Activated naive CD8-positive, alpha-beta T cell (primary cell): ENCODE data around the gene TMEM255B.

Experiments
- H3K27ac Mint-ChIP-seq: one replicate; pipeline ENCODE4 v1.8.0; 2021; ENCODE audit warnings: mixed read lengths
- H3K27me3 Mint-ChIP-seq: one replicate; pipeline ENCODE4 v1.8.0; 2021; ENCODE audit warnings: mixed read lengths
- H3K36me3 Mint-ChIP-seq: one replicate; pipeline ENCODE4 v1.8.0; 2021; ENCODE audit warnings: mixed read lengths
- H3K4me1 Mint-ChIP-seq: one replicate; pipeline ENCODE4 v1.8.0; 2021; ENCODE audit warnings: low read depth, mixed read lengths
- H3K4me3 Mint-ChIP-seq: one replicate; pipeline ENCODE4 v1.8.0; 2021; ENCODE audit warnings: mild to moderate bottlenecking, mixed read lengths
- H3K9me3 Mint-ChIP-seq: one replicate; pipeline ENCODE4 v1.8.0; 2021; ENCODE audit warnings: low read depth, mixed read lengths

The TMEM255B gene

DNA sequence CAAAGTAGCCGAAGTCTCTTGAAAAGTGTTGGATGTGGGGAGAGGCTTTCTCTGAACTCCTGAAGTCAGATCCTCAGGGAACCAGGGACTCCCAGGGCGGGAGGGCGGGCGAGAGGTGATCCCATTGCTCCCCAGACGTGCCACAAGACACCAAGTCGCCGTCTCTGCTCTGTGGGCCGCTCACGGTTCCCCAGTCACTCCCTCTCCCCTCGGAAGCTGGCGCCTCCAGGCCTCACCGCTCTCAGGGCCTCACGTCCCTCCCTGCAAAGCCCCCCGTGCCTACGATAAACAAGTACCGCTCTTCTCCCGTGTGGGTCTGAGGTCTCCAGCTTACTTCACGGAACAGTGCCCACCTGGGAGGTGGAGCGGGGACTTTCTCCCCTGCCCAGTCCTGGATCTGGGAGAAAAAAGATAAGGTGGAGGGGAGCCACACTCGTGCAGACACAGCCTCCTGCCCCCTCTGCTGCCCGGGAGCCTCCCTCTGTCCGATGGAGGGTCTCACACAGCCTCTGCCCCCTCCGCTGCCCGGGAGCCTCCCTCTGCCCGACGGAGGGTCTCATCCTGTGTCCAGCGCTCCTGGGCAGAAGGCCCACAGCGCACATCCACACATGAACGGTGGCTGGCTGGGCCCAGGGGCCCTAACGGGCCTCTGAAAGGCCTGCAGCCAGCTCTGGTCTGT lies 54.2 kb downstream of the TMEM255B start:
- H3K27me3 Mint-ChIP-seq, result no peaks in the 10 kb centered on the region
- no peaks in the 10 kb centered on the region for H3K9me3 Mint-ChIP-seq
- peaks cover 14% of the 10 kb centered on the region for H3K4me1 Mint-ChIP-seq
- H3K27ac Mint-ChIP-seq, result no peak overlapping the region
- H3K36me3 Mint-ChIP-seq, result no peaks in the 10 kb centered on the region
- H3K4me3 Mint-ChIP-seq, result no peak overlapping the region

DNA sequence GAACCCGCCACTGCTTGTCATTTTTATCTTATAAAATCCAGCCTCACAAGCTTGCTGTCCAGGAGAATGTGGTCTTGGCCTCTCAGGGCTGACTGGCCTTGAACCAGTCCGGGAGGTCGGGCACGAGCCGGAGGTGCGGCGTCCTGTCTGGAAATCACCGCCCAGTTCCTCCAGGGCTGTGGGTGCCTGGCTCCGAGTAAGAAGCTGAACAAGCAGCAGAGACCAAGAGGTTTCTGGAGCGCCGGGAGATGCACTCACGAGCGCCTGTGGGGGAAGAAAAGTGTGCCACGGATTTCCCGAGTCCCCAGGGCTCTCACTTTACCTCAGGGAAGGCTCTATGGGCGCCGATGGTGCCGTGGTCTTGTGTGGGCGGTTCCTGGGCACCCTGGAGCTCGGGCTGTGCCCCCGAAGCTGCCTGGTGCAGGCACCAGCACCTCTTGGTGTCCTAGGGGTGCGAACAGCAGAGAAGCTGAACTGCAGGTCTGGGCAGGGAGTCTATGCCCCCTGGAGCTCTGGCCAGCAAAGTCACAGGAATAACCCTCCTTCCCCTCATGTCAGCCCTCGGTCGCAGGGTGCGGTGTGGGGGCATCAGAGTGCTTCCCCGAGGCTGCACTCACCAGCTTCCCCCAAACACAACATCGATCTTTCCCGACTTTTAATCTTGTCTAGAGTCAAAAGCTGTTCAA lies 54.9 kb downstream of the TMEM255B start:
- peaks cover 14% of the 10 kb centered on the region for H3K4me1 Mint-ChIP-seq
- no peaks in the 10 kb centered on the region for H3K9me3 Mint-ChIP-seq
- H3K27me3 Mint-ChIP-seq, result no peaks in the 10 kb centered on the region
- no peak overlapping the region for H3K27ac Mint-ChIP-seq
- H3K36me3 Mint-ChIP-seq, result no peaks in the 10 kb centered on the region
- no peak overlapping the region for H3K4me3 Mint-ChIP-seq

- Mint-ChIP-seq H3K27me3 (no peaks in the 10 kb centered on the region), H3K9me3 (no peaks in the 10 kb centered on the region), H3K4me3 (no peak overlapping the region), H3K36me3 (no peaks in the 10 kb centered on the region), H3K4me1 (peaks cover 14% of the 10 kb centered on the region), H3K27ac (no peak overlapping the region)
These were observed 55.4 kb downstream of the TMEM255B start for GRCh38 chr13:113814435-113814821.

DNA sequence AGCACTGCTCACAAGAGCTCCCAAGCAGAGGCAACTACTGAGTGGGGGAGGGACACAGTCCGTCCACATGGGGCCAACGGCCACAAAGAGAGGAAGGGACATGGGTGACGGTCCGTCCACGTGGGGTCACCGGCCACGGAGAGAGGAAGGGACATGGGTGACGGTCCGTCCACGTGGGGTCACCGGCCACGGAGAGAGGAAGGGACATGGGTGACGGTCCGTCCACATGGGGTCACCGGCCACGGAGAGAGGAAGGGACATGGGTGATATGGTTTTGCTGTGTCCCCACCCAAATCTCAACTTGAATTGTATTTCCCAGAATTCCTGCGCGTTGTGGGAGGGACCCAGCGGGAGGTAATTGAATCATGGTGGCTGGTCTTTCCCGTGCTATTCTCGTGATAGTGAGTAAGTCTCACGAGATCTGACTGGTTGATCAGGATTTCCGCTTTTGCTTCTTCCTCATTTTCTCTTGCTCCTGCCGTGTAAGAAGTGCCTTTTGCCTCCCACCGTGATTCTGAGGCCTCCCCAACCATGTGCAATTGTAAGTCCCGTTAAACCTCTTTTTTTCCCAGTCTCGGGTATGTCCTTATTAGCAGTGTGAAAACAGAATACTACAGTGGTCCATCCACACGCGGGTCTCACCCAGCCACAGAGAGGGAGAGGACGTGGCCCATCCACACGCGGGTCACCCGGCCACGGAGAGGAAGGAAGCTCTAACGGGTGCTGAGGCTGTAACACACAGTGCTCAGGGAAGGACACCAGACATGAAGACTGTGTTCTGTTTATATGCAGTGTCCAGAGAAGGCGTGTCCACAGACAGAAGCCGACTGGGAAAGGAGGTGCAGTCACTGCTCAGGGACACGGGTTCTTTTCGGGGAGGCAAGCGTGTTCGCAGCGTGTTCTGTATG lies 56.4 kb downstream of the TMEM255B start:
- H3K4me3 Mint-ChIP-seq, result peak overlapping the region; percentile 92

GRCh38 chr13:113816254-113816929 lies 57.4 kb downstream of the TMEM255B start:
- H3K36me3 Mint-ChIP-seq, result no peaks in the 10 kb centered on the region
- peak overlapping the region; percentile 2 for H3K27ac Mint-ChIP-seq
- peaks cover 14% of the 10 kb centered on the region for H3K4me1 Mint-ChIP-seq
- H3K9me3 Mint-ChIP-seq, result no peaks in the 10 kb centered on the region
- H3K27me3 Mint-ChIP-seq, result no peaks in the 10 kb centered on the region
- peak overlapping the region; percentile 92 for H3K4me3 Mint-ChIP-seq

More for the DNA sequence above, 56.4 kb downstream of the TMEM255B start:
- Mint-ChIP-seq H3K27ac (peak overlapping the region; percentile 82), H3K36me3 (no peaks in the 10 kb centered on the region), H3K9me3 (no peaks in the 10 kb centered on the region), H3K27me3 (no peaks in the 10 kb centered on the region), H3K4me1 (peaks cover 14% of the 10 kb centered on the region)

- Mint-ChIP-seq H3K9me3 (no peaks in the 10 kb centered on the region), H3K4me1 (peaks cover 14% of the 10 kb centered on the region), H3K36me3 (no peaks in the 10 kb centered on the region), H3K27me3 (no peaks in the 10 kb centered on the region), H3K4me3 (peak overlapping the region; percentile 92), H3K27ac (peak overlapping the region; percentile 11)
These were observed 58.2 kb downstream of the TMEM255B start for GRCh38 chr13:113816946-113817859.

DNA sequence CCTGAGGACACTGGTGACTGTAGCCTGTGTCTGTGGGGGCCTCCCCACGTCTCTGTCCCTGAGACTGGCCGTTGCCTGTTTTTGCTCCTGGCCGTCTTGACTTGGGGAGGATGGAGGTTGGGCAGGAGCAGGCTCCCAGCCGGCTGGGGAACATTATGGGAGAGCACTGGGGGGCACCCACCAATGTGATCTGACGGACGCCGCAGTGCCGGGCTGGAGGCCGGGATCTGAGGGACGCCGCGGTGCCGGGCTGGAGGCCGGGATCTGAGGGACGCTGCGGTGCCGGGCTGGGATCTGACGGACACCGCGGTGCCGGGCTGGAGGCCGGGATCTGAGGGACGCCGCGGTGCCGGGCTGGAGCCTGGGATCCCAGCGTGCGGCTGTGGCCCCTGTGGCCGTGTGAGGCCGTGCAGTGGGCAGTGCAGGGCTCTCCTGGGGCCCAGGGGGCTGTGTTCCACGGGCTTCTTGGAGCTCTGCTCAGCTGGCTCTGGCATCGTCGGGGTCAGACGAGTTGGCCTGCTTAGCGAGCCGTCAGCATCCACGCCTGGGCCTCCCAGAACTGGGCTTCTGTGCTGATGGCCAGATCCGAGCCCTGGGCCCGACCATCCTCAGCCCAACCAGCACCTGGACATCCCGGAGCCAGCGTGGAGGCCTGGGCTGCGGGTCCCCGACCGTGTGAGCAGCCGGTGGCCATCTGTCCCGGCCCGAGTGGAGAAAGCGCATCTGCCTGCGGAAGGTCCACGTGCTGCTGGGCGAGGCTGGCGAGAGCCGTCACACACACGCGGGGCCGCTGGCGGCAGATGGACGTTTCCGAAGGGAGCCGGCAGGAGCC lies 59.0 kb downstream of the TMEM255B start:
- no peaks in the 10 kb centered on the region for H3K36me3 Mint-ChIP-seq
- H3K4me3 Mint-ChIP-seq, result no peak overlapping the region
- H3K27me3 Mint-ChIP-seq, result no peaks in the 10 kb centered on the region
- H3K4me1 Mint-ChIP-seq, result peaks cover 14% of the 10 kb centered on the region
- no peaks in the 10 kb centered on the region for H3K9me3 Mint-ChIP-seq
- no peak overlapping the region for H3K27ac Mint-ChIP-seq

DNA sequence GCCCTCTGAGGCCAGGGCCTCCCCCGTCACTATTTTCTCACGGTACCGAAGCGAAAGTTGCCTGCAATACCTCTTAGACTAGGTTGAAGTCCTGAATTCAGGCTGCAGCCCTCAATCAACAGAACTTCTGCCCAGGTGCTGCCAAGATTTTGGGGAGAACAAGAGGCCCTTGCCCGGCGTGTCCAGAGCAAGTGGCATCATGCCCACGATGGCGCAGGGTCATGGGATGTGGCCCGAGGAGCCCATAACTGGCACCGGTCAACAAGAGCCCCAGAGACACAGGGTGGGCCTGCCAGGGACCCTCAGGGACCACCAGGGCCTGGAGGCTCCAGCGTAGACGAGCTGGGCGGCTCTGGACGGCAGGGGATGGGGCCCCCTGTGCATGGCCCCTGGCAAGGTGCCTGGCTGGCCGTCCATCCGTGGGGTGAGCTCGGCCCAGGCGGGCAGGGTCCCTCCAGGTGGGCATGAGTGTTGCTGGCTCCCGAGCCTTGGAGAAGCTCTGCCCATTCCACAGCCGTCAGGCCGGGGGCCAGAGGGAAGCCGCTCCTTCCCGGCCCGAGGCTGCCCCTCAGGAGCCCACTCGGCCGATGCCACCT lies 59.8 kb downstream of the TMEM255B start:
- Mint-ChIP-seq H3K9me3 (no peaks in the 10 kb centered on the region), H3K36me3 (no peaks in the 10 kb centered on the region), H3K4me3 (no peak overlapping the region), H3K27ac (no peak overlapping the region), H3K4me1 (peaks cover 14% of the 10 kb centered on the region), H3K27me3 (no peaks in the 10 kb centered on the region)

DNA sequence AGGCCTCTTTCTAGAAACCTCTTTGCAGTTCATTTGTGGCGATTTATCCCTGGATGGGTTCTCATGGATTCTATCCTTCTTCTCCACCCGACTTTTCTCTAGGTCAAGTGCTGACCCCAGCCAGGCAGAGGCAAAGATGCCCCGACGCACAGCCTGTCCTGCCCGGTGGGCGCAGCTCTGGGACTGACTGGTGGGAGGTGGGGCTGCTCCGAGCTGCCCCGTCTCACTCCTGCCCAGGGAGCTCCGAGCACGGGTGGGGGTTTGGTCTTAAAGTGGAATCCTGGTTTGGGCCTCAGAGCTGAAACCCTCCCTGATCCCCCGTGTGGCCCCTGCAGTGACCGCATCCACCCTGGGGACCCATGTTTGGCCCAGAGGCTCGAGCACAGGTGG lies 60.3 kb downstream of the TMEM255B start:
- Mint-ChIP-seq H3K4me3 (no peak overlapping the region), H3K9me3 (no peaks in the 10 kb centered on the region), H3K36me3 (no peaks in the 10 kb centered on the region), H3K27ac (no peak overlapping the region), H3K27me3 (no peaks in the 10 kb centered on the region), H3K4me1 (peaks cover 14% of the 10 kb centered on the region)

DNA sequence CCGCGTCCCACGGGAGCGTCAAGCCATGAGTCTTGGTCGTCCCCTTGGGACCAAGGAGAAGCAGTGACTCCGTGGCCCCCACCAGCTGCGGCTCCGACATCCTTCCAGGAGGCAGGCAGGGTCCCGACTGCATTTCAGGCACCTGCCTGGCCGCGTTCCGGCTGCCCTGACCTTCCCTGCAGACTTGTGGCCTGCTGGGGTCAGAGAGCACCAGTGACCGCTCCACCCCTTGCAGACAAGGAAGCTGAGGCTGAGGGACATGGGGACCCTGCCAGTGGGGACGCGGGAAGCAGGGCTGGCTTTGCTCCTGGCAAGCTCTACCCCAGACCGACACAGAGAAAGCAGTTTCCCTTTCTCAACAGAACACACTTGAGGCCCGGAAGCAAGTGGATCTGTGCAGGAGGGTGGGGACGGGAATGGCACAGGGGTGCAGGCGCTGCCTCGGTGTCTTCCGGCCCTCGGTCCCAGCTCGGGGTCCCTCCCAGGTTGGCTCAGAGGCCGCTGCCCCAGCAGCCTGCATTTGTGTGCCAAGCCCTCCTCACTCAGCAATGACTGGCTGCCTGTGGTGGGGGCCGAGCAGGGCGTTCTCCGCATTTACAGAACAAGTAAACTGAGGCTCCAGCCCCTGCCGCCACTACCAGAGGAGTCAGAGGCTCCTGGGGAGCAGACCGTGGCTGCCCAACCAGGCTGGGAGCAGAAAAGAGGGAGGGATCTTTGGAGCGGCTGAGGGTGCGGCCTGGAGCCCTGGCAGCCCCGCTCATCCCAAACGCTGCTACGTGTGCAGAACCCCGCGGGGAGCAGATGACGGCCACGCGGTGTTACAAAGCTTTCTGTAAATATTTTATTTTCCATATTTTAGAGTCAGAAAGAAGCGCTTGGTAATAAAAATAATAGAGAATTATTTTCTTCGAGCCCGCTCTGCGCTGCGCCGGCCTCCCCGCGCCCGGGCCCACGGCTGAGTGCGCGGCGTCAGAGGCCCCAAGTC lies 61.0 kb downstream of the TMEM255B start:
- H3K36me3 Mint-ChIP-seq, result no peaks in the 10 kb centered on the region
- H3K4me1 Mint-ChIP-seq, result peaks cover 14% of the 10 kb centered on the region
- no peaks in the 10 kb centered on the region for H3K27me3 Mint-ChIP-seq
- no peak overlapping the region for H3K27ac Mint-ChIP-seq
- H3K4me3 Mint-ChIP-seq, result no peak overlapping the region
- H3K9me3 Mint-ChIP-seq, result no peaks in the 10 kb centered on the region

DNA sequence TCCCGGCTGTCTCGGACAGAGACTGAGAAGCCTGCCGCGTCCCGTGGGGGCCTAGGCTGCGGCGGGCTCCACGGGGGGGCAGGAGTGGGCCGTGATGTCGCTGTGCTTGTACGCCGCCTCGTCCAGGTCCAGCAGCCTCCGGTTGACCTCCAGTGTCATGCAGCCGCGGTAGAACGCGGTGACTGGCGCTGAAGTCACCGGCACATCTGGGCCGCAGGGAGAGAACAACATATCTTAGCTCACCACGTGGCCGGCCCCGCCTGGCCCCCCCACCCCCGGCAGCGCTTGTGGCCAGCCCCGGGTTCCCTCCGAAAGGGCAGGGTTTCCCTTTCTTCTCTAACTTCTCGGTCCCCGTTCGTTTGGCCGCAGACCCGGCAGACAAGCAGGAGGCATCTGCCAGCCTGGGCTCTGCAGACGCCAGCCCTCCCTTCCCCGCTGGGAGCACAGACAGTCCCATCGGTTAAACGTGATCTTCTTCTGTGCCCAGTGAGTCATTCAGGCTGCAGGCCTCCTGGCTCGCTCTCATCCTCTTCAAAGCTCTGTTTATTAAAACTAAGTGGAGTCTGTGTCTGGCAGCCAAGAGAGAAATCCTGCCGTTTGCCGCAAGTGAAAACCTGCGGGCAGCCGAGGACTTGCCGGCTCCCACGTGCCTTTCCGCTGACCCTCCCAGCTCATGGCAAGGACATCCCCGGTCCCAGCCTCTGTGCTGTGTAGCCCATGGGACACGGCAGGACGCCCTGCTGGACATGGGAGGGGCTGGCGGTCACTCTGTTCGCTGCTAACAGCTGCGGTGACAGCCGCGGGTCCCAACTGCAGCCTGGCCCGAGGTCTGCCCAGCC lies 62.0 kb downstream of the TMEM255B start:
- H3K4me3 Mint-ChIP-seq, result no peak overlapping the region
- H3K9me3 Mint-ChIP-seq, result no peaks in the 10 kb centered on the region
- H3K27ac Mint-ChIP-seq, result no peak overlapping the region
- H3K4me1 Mint-ChIP-seq, result peaks cover 11% of the 10 kb centered on the region
- H3K36me3 Mint-ChIP-seq, result peaks cover 3% of the 10 kb centered on the region
- H3K27me3 Mint-ChIP-seq, result no peaks in the 10 kb centered on the region
